Measurements from ENCODE around the gene OR4X1. TPM values are rescaled to one million over a fixed set of nuclear protein-coding genes. Genes with fewer than 3 reads are reported as not detected.
"Not testable (repeated sequence)": the region's sequence is repeated elsewhere in the genome, so short reads cannot be mapped to it uniquely, and the experiment has no call there.

Gene OR4X1, protein sequence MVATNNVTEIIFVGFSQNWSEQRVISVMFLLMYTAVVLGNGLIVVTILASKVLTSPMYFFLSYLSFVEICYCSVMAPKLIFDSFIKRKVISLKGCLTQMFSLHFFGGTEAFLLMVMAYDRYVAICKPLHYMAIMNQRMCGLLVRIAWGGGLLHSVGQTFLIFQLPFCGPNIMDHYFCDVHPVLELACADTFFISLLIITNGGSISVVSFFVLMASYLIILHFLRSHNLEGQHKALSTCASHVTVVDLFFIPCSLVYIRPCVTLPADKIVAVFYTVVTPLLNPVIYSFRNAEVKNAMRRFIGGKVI
- total RNA-seq (not detected), polyA plus RNA-seq (not detected)
- long read RNA-seq, donor 1, result 0 reads
- long read RNA-seq, donor 2, result 0 reads
- long read RNA-seq, donor 3, result 0 reads
- long read RNA-seq, donor 4, result 0 reads

DNA sequence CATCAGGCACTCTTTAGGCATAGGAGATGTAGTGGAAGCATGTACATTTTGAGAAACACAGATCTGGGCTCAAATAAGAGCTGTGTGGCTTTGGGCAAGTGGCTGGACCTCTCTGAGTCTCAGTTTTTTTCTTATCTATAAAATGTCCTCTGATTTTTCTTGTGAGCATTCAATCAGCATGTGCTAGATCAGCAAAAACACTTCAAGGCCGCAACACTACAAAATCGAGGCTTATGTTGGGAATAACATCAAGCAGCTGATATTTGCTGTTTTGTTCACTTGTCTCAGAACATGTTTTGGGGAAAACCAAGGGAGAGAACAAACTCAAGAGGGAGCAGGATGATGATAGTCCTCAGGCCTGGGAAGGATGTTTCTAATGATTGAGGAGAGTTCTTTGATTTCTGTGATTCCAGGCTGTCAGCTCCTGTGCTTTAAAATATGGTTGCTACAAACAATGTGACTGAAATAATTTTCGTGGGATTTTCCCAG, at the start of gene OR4X1:
Gene OR4X1 (plus strand): TSS at position 439 of the 489 bp plus-strand sequence. CDS start 0 bp downstream, at position 439.
- intact Hi-C loops (cut with DNase I), result no loop called here
- DNase-seq (no peak), ATAC-seq (no peak)
- whole genome bisulfite sequencing, result 30% methylated on average over 3 of the region's 3 CpGs
- Histone ChIP-seq H3K4me3 (ENCODE audit: low read length) (no peak within 1 kb of the TSS), H3K27me3 (ENCODE audit: control insufficient read depth, insufficient read depth) (no peaks in the 10 kb centered on the region), H3K9me3 (ENCODE audit: control insufficient read depth, low read length) (no peaks in the 10 kb centered on the region), H3K4me1 (ENCODE audit: control insufficient read depth, insufficient read depth, low read length) (no peaks in the 10 kb centered on the region), H3K27ac (ENCODE audit: low read length) (no peak within 1 kb of the TSS)

DNA sequence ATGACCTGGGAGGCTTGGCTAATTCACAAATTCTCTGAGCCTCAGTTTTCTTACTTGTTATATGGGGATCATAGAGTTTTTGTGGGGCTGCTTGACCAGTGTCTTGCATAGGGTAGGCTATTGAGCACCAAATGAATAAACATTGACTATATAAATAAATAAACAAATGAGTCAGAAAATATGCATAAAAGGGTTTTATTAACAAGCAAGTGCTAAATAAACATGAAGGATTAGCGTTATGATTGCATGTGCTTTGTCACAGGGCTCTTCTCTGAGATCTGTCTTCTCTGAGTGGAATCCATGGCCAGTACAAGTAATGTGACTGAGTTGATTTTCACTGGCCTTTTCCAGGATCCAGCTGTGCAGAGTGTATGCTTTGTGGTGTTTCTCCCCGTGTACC, 47.2 kb upstream of the OR4X1 start, which contains the start of gene OR4B1:
Gene OR4B1 (plus strand): TSS at position 301 of the 400 bp plus-strand sequence. CDS start 0 bp downstream, at position 301.
- intact Hi-C loops (cut with DNase I), result no loop called here
- 54% methylated on average over 2 of the region's 2 CpGs for WGBS
- DNase-seq (no peak), ATAC-seq (no peak)
- Histone ChIP-seq H3K27ac (ENCODE audit: low read length) (no peak within 1 kb of the TSS), H3K4me1 (ENCODE audit: control insufficient read depth, insufficient read depth, low read length) (no peaks in the 10 kb centered on the region), H3K27me3 (ENCODE audit: control insufficient read depth, insufficient read depth) (no peaks in the 10 kb centered on the region), H3K9me3 (ENCODE audit: control insufficient read depth, low read length) (no peaks in the 10 kb centered on the region), H3K4me3 (ENCODE audit: low read length) (no peak within 1 kb of the TSS)

DNA sequence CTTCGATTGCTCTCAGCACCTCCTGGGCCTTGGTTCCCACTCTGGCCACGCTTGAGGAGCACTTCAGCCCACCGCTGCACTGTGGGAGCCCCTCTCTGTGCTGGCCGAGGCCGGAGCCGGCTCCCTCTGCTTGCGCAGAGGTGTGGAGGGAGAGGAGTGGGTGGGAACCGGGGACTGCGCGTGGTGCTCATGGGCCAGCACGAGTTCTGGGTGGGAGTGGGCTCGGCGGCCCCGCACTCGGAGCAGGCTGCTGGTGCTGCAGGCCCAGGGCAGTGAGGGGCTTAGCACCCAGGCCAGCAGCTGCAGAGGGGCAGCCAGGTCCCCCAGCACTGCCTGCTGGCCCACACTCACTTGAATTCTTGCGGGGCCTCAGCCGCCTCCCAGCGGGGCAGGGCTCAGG, 34.9 kb upstream of the OR4X1 start:
- no peaks in the 10 kb centered on the region for H3K27me3 ChIP-seq (ENCODE audit: control insufficient read depth, insufficient read depth)
- no peaks in the 10 kb centered on the region for H3K9me3 ChIP-seq (ENCODE audit: control insufficient read depth, low read length)
- DNase-seq (no peak), ATAC-seq (no peak)
- WGBS, result 85% methylated on average over 18 of the region's 18 CpGs
- intact Hi-C loops (cut with DNase I), result no loop called here
- no peak overlapping the region for H3K4me3 ChIP-seq (ENCODE audit: low read length)
- H3K4me1 ChIP-seq (ENCODE audit: control insufficient read depth, insufficient read depth, low read length), result no peaks in the 10 kb centered on the region
- no peak overlapping the region for H3K27ac ChIP-seq (ENCODE audit: low read length)

DNA sequence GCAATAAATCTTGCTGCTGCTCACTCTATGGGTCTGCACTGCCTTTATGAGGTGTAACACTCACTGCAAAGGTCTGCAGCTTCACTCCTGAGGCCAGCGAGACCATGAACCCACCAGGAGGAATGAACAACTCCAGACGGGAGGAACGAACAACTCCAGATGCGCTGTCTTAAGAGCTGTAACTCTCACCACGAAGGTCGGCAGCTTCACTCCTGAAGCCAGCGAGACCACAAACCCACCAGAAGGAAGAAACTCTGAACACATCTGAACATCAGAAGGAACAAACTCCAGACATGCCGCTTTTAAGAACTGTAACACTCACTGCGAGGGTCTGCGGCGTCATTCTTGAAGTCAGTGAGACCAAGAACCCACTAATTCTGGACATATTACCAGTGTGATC, 33.6 kb upstream of the OR4X1 start:
- intact Hi-C loops (cut with DNase I); ATAC-seq; DNase-seq; H3K9me3 ChIP-seq (ENCODE audit: control insufficient read depth, low read length); H3K27me3 ChIP-seq (ENCODE audit: control insufficient read depth, insufficient read depth); H3K27ac ChIP-seq (ENCODE audit: low read length); H3K4me3 ChIP-seq (ENCODE audit: low read length); H3K4me1 ChIP-seq (ENCODE audit: control insufficient read depth, insufficient read depth, low read length): not testable (repeated sequence)
- 84% methylated on average over 11 of the region's 11 CpGs for WGBS

DNA sequence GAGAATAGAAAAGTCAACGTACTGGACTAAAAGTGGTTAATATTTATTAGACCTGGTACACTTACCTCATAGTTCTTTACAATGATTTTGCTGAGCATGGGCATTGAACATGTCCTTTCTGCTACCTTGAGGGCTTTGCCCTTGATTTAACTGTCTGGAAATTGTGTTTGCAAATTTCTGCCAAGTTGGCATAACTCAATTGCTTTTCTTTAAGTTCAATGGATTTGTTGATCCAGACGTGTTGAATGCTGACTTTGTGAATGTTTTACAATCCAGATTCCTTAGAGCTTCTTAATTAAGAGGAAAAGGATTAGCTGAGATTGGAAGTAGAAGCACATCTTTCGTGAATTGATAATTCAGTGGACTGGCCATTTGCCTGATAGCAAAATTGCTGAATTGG, 25.9 kb upstream of the OR4X1 start:
- intact Hi-C loops (cut with DNase I), result no loop called here
- WGBS, result 27% methylated on average over 3 of the region's 3 CpGs
- no peak for DNase-seq
- no peaks in the 10 kb centered on the region for H3K4me1 ChIP-seq (ENCODE audit: control insufficient read depth, insufficient read depth, low read length)
- no peak for ATAC-seq
- no peaks in the 10 kb centered on the region for H3K9me3 ChIP-seq (ENCODE audit: control insufficient read depth, low read length)
- no peaks in the 10 kb centered on the region for H3K27me3 ChIP-seq (ENCODE audit: control insufficient read depth, insufficient read depth)
- H3K4me3 ChIP-seq (ENCODE audit: low read length), result no peak overlapping the region
- H3K27ac ChIP-seq (ENCODE audit: low read length), result no peak overlapping the region

DNA sequence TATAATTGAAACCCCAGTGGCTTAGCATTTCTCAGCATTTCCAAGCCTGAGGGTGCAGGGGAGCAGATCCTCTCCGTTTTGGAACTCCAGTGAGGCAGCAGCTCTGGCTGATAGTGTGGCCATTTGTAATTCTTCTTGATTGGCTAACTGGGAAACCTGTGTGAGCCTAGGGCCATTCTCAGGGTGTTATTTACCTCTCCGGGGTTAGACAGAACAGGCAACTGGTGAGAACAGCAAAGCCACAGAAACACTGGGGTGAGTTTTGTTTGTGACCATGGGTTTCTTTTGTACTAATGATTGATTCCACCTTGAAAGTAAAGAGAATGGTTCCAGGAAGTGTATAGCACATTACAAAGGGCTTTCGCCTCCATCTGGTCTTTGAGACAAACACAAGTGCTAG, 21.2 kb upstream of the OR4X1 start:
- H3K27me3 ChIP-seq (ENCODE audit: control insufficient read depth, insufficient read depth), result no peaks in the 10 kb centered on the region
- WGBS, result 66% methylated on average over 3 of the region's 3 CpGs
- H3K4me3 ChIP-seq (ENCODE audit: low read length), result no peak overlapping the region
- ATAC-seq, result no peak
- DNase-seq, result no peak
- H3K27ac ChIP-seq (ENCODE audit: low read length), result no peak overlapping the region
- H3K4me1 ChIP-seq (ENCODE audit: control insufficient read depth, insufficient read depth, low read length), result no peaks in the 10 kb centered on the region
- intact Hi-C loops (cut with DNase I), result no loop called here
- no peaks in the 10 kb centered on the region for H3K9me3 ChIP-seq (ENCODE audit: control insufficient read depth, low read length)

DNA sequence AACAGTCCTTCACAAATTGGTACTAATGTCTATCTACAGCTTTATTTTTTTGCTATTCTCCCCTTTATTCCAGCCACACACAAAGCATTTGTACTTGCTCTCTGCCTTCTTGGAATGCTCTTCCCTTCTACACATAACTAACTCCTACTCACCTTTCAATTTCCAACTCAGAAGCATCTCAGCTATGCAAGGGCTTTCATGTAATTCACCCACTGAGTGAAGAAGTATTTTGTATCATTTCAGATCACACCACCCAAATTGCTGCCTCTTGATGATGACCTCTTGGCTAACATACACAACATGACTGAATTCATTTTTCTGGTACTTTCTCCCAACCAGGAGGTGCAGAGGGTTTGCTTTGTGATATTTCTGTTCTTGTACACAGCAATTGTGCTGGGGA, 18.9 kb upstream of the OR4X1 start, which contains the start of gene OR4X2:
Gene OR4X2 (plus strand): TSS at position 301 of the 400 bp plus-strand sequence. CDS start 0 bp downstream, at position 301.
- DNase-seq (no peak), ATAC-seq (no peak)
- H3K4me1 ChIP-seq (ENCODE audit: control insufficient read depth, insufficient read depth, low read length), result no peaks in the 10 kb centered on the region
- no peaks in the 10 kb centered on the region for H3K27me3 ChIP-seq (ENCODE audit: control insufficient read depth, insufficient read depth)
- no peaks in the 10 kb centered on the region for H3K9me3 ChIP-seq (ENCODE audit: control insufficient read depth, low read length)
- intact Hi-C loops (cut with DNase I), result no loop called here
- no peak within 1 kb of the TSS for H3K27ac ChIP-seq (ENCODE audit: low read length)
- H3K4me3 ChIP-seq (ENCODE audit: low read length), result no peak within 1 kb of the TSS

DNA sequence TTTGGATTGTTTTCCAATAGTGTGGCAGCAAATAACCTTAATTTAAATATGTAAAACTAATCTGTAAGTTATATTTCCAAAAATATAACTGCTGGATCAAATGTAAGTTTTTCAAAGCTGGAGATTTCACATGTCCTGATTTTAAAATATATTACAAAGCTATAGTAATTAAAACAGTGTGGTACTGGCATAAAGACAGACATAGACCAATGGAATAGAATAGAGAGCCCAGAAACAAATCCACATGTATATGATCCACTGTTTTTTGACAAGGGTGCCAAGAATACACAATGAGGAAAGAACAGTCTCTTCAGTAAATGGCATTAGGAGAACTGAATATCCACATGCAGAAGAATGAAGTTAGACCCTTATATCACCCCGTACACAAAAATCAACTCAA, 14.8 kb upstream of the OR4X1 start:
- no peak overlapping the region for H3K4me3 ChIP-seq (ENCODE audit: low read length)
- ATAC-seq, result no peak
- WGBS, result 89% methylated on average over 1 of the region's 1 CpG
- H3K4me1 ChIP-seq (ENCODE audit: control insufficient read depth, insufficient read depth, low read length), result no peaks in the 10 kb centered on the region
- no peak overlapping the region for H3K27ac ChIP-seq (ENCODE audit: low read length)
- no peaks in the 10 kb centered on the region for H3K27me3 ChIP-seq (ENCODE audit: control insufficient read depth, insufficient read depth)
- no peak for DNase-seq
- intact Hi-C loops (cut with DNase I), result no loop called here
- no peaks in the 10 kb centered on the region for H3K9me3 ChIP-seq (ENCODE audit: control insufficient read depth, low read length)

DNA sequence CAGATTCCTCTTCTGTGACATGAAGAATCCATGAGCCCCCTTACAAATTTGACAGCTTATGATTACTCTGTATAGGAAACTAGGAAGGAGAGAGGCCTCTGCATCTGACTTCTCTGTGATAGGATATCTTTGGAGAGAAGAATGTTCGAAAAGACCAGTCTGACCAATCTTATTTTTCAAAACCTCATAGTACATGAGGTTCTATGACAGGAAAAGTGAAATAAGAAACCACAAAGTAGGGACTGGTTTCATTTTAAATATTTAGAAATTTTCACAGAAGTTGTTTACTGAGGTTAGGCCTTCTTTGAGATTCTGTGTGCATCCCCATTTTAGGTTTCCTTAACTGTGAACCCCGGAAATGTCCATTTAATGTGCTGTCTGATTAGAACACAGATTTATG, 2.1 kb upstream of the OR4X1 start:
- no peaks in the 10 kb centered on the region for H3K4me1 ChIP-seq (ENCODE audit: control insufficient read depth, insufficient read depth, low read length)
- H3K27me3 ChIP-seq (ENCODE audit: control insufficient read depth, insufficient read depth), result no peaks in the 10 kb centered on the region
- no peak overlapping the region for H3K4me3 ChIP-seq (ENCODE audit: low read length)
- intact Hi-C loops (cut with DNase I), result no loop called here
- DNase-seq (no peak), ATAC-seq (no peak)
- no peaks in the 10 kb centered on the region for H3K9me3 ChIP-seq (ENCODE audit: control insufficient read depth, low read length)
- no peak overlapping the region for H3K27ac ChIP-seq (ENCODE audit: low read length)
- WGBS, result 76% methylated on average over 2 of the region's 2 CpGs

DNA sequence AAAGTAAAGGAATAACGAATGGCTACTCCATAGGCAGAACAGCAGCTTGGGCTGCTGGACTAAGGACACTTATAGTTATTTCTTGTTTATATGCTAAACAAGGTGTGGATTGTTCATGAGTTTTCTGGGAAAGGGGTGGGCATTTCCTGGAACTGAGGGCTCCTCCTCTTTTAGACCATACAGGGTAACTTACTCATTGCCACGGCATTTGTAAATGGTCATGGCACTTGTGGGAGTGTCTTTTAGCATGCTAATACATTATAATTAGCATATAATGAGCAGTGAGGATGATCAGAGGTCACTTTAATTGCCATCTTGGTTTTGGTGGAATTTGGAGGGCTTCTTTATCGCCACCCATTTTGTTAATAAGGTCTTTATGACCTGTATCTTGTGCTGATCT, 7.0 kb downstream of the OR4X1 start:
- WGBS, result 70% methylated on average over 3 of the region's 3 CpGs
- Histone ChIP-seq H3K4me3 (ENCODE audit: low read length) (no peak overlapping the region), H3K9me3 (ENCODE audit: control insufficient read depth, low read length) (no peaks in the 10 kb centered on the region), H3K27me3 (ENCODE audit: control insufficient read depth, insufficient read depth) (no peaks in the 10 kb centered on the region), H3K27ac (ENCODE audit: low read length) (no peak overlapping the region), H3K4me1 (ENCODE audit: control insufficient read depth, insufficient read depth, low read length) (no peaks in the 10 kb centered on the region)
- ATAC-seq, result no peak
- no peak for DNase-seq
- intact Hi-C loops (cut with DNase I), result no loop called here

DNA sequence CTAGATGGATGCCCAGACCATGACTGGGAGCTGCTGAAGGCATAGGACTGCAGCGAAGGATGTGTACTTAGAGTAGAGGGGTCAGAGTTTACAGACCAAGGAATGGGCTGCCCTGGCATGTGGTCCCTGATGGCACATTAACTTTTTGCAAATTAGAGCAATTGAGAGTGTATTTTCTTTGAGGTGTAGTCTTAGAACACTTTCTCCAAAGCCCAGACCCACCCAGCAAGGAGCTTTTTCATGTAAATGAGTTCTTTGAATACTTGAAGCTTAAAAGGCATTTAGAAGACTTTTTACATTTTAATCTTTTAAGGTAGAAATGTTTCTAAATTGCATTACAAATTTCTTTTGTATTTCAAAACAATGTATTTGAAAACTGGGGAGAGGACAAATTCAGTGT, 8.9 kb downstream of the OR4X1 start:
- H3K27ac ChIP-seq (ENCODE audit: low read length), result no peak overlapping the region
- no peak overlapping the region for H3K4me3 ChIP-seq (ENCODE audit: low read length)
- ATAC-seq (no peak), DNase-seq (no peak)
- H3K4me1 ChIP-seq (ENCODE audit: control insufficient read depth, insufficient read depth, low read length), result no peaks in the 10 kb centered on the region
- H3K9me3 ChIP-seq (ENCODE audit: control insufficient read depth, low read length), result no peaks in the 10 kb centered on the region
- WGBS, result 42% methylated on average over 1 of the region's 1 CpG
- H3K27me3 ChIP-seq (ENCODE audit: control insufficient read depth, insufficient read depth), result no peaks in the 10 kb centered on the region
- intact Hi-C loops (cut with DNase I), result no loop called here
